Ectodermal cell (in vitro differentiated cells): ENCODE measurements around the gene MTX3.

Experiments used
- H3K27ac ChIP-seq: 2 replicates; pipeline ENCODE4 v1.7.0; 2013; ENCODE audit warnings: mild to moderate bottlenecking, low read depth, low read length; ENCODE audit not compliant: insufficient read depth, poor library complexity, severe bottlenecking
- H3K27me3 ChIP-seq: 2 replicates; pipeline ENCODE4 v1.7.0; 2013; ENCODE audit warnings: mild to moderate bottlenecking, low read length; ENCODE audit not compliant: insufficient read depth, control insufficient read depth, poor library complexity, severe bottlenecking
- H3K36me3 ChIP-seq: one replicate; pipeline ENCODE4 v1.7.0; 2013; ENCODE audit warnings: low read length; ENCODE audit not compliant: control insufficient read depth, insufficient read depth
- H3K4me1 ChIP-seq: one replicate; pipeline ENCODE4 v1.7.0; 2013; ENCODE audit warnings: low read length; ENCODE audit not compliant: control insufficient read depth, insufficient read depth
- H3K4me3 ChIP-seq: 2 replicates; pipeline ENCODE4 v1.7.0; 2013; ENCODE audit warnings: low read depth, low read length, control low read depth; ENCODE audit not compliant: insufficient read depth
- H3K9me3 ChIP-seq: 2 replicates; pipeline ENCODE4 v1.7.0; 2013; ENCODE audit warnings: mild to moderate bottlenecking, low read length, moderate library complexity; ENCODE audit not compliant: control insufficient read depth
- WGBS, 2 experiments: methylation state at CpG; one replicate each; pipeline ENCODE4 v1.1.7; 2013; ENCODE audit warnings: missing lambda C conversion rate in 2 of 2; 5-methylcytosine and 5-hydroxymethylcytosine counted together

The MTX3 gene

DNA sequence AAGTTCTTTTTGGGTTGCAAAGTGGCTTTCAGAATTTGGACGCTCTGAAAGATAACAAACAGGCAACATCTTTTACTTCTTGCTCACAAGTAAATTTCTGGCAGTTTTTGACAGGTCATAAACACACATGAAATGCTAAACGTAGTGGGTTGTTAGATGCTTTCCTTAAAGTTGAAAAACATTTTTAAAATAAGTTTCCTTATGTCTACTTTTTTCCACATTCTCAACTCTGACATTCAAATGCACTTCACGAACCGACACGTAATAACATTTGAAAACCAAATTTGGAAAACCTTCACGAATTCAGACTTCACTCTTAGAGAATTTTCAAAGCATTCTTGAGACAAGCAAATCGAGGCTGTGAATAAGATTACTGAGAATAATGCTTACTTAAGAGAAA lies 26.9 kb downstream of the MTX3 start:
- 88 to 89% methylated on average over 6 to 7 of the region's 7 CpGs for WGBS, 2 experiments
- Histone ChIP-seq H3K4me3 (no peak overlapping the region), H3K9me3 (no peaks in the 10 kb centered on the region), H3K36me3 (no peaks in the 10 kb centered on the region), H3K4me1 (peaks cover 27% of the 10 kb centered on the region), H3K27ac (no peak overlapping the region), H3K27me3 (no peaks in the 10 kb centered on the region)

DNA sequence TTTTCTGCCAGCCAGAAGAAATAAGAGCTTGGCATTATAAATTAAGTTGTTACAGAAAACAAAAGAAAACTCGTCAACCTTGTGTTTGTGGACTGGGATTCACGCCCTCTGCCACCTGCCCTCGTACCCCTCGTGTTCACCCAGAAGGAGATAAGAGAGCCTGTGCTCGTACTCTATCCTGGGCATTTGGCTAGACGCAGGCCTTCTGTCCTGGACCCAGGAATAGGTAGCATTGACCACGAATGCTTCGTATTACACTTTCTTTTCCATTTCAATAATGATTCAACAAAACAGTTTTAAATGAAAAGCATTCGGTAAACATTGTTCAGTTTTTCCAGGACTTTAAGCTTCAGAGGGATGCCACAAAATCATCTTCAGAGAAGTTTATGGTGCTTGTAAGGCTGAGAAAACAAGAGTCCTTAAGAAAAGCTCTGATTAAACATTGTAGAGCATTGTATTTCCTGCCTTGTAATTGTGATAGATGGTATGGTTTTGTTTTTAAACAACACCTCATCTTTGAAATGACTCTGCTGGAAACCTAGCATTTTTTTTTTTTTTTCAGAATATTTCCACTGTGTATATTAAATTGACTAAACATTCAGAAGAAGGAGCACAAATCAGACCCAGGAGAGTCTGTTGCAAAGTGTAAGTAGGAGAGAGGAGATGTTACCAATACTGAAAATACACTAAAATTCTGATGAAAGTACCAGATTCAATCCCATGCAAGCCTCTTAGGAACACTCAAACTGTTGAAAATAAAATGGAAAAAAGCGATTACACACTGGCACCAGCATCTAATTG lies 27.6 kb downstream of the MTX3 start:
- H3K9me3 ChIP-seq: no peaks in the 10 kb centered on the region
- WGBS, 2 experiments: 85 to 87% methylated on average over 10 of the region's 10 CpGs
- no peaks in the 10 kb centered on the region for H3K36me3 ChIP-seq
- peak overlapping the region; percentile 85 for H3K27ac ChIP-seq
- H3K4me3 ChIP-seq: no peak overlapping the region
- no peaks in the 10 kb centered on the region for H3K27me3 ChIP-seq
- peaks cover 27% of the 10 kb centered on the region for H3K4me1 ChIP-seq

DNA sequence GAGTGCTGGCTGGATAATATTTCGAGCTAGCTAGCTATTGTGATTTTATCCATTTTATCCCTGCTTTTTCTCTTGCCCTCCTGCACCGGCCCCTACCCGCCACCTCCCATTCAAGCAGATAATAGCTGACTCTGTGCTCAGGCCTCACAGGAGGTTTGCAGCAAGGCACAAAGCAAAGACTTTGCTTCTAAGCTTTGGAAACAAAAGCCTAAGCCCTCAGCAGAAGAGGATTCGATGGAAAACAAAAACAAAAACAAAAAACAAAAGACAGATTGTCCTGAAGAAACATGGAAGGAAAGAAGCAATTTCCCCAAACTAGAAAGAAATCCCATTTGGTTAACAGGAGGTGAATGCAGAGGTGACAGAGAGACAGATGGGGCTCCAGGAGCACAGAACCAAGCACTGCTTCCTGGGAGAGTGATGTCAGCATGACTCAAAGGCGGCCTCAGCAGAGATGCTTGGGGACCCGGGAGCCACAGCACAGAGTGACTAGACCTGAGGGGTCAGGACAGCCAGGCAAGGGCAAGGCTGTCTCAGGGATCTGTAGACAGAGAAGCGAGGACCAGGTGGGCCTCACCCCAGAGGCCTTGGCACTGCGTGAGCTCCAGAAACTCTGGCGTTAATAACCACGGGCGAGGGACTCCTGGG lies 28.4 kb downstream of the MTX3 start:
- Histone ChIP-seq H3K36me3 (no peaks in the 10 kb centered on the region), H3K27ac (peak overlapping the region; percentile 85), H3K4me1 (peaks cover 27% of the 10 kb centered on the region), H3K27me3 (no peaks in the 10 kb centered on the region), H3K9me3 (no peaks in the 10 kb centered on the region), H3K4me3 (no peak overlapping the region)
- 49 to 52% methylated on average over 11 of the region's 11 CpGs for WGBS, 2 experiments

DNA sequence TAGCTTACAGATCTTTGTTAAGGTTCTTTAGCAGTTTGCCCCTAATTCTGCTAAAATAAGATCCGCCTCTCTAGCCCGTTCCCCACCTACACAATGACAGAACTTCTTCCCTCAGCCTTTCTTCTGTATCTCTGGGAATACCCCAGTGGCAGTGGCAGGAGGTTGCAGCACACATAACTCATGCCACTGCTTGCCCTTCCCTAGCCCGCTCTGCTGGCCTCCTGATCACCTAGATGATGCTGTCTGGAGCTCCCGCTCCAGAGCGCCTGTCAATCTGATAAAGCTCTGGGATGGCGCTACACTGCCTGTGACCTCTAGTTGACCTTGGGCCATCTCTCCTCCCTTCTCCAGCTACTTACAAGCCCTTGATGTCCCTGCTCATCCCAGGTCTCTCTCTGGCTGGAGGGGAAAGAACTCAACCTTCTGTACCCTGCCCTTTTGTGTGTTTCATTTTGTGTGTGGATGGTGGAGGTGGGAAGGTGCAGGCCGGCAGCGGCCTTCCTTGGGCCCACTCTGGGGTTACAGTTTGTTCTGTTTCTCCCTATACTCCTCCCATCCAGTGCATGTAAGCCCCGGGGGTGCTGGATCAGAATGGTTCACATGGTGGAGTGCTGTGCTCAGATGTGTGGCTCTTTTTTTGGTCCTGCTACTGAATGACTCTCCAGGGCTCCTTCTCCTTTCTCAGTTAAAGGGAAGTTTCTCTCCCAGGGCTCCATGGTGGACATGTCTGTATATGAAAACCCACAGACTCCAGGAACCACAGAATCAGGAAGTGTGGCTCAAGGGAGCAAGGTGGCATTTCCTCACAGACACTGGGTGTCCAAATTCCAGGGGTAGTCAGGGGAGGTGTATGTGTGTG lies 29.1 kb downstream of the MTX3 start:
- Histone ChIP-seq H3K27ac (peak overlapping the region; percentile 85), H3K4me1 (peaks cover 27% of the 10 kb centered on the region), H3K4me3 (no peak overlapping the region), H3K9me3 (no peaks in the 10 kb centered on the region), H3K36me3 (no peaks in the 10 kb centered on the region), H3K27me3 (no peaks in the 10 kb centered on the region)
- WGBS, 2 experiments: 78 to 82% methylated on average over 9 of the region's 9 CpGs

DNA sequence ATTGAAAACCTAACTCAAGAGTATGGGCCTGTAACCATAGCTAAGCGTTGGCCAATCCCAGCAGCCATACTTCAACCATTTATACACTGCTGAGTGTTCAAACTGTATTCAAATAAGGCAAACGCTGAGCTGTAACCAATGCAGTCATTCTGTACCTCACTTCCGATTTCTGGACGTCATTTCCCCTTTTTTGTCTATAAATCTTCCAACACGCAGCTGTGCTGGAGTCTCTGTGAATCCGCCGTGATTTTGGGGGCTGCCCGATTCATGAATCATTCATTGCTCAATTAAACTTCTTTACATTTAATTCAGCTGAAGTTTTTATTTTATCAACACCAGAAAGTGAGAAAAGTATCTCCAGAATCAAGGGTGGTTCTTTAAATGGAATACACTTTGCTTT lies 31.7 kb downstream of the MTX3 start:
- 88% methylated on average over 8 of the region's 8 CpGs for WGBS, 2 experiments
- no peaks in the 10 kb centered on the region for H3K27me3 ChIP-seq
- H3K27ac ChIP-seq: no peak overlapping the region
- peaks cover 43% of the 10 kb centered on the region for H3K4me1 ChIP-seq
- H3K36me3 ChIP-seq: no peaks in the 10 kb centered on the region
- no peak overlapping the region for H3K4me3 ChIP-seq
- H3K9me3 ChIP-seq: no peaks in the 10 kb centered on the region

DNA sequence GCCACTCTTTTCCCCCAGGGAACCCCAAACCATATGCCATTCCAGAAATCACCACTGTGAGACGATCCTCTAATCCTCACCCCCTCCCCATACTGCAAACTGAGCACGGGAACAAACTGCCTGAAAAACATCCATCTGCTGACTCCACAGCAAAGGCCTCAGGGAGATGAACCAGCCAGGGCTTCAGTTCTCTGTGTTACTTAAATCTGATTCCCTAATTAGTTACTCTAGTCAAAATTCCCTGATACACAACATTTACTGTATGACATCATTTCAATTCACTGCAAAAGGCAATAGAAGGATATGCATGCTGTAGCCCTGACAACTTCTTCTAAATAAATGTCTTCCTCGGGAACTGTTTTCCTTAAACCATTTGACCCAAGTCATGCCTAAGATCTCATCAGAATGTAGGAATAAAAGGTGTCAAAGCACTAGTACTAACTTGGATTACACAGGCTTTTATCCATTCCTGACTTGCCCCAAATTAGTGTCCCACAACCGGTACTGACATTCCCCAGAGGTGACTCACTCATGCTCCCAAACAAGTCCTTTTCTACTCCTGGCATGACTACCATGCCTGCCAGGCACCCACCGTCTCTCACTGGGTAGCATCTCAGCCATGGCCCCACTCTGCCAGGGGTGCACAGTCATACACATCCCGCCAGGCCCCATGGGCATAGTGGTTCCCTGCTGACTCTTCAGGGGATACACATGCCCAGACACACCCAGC lies 35.0 kb downstream of the MTX3 start:
- WGBS, 2 experiments: 71 to 76% methylated on average over 6 of the region's 6 CpGs
- H3K9me3 ChIP-seq: no peaks in the 10 kb centered on the region
- H3K36me3 ChIP-seq: no peaks in the 10 kb centered on the region
- no peak overlapping the region for H3K27ac ChIP-seq
- H3K4me3 ChIP-seq: no peak overlapping the region
- peaks cover 15% of the 10 kb centered on the region for H3K4me1 ChIP-seq
- no peaks in the 10 kb centered on the region for H3K27me3 ChIP-seq

DNA sequence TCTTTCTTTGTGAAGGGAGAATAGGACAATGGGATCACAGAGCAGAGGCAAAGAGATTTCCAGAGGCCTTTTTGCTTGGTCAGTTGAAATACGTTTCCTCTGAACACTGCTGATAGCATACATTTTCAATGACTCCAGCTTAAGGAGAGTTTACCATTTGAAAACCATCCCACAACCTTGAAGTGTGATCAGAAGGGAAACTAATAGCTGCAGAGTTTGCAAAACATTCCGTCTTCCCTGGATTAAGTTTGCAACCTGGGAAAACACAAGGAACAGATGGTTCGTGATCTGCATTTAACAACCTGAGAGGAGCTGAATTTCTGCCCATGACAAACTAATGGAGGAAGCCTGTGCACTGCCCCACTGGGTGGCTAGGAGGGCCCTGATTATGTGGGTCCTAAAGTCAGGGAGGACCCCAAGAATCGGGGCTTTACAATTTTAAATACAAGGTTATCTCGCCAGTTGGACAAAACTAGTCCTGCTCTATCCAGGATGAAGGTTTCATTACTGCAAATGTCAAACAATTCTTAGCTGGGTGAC lies 35.6 kb downstream of the MTX3 start:
- WGBS, 2 experiments: 84 to 91% methylated on average over 5 of the region's 5 CpGs
- Histone ChIP-seq H3K9me3 (no peaks in the 10 kb centered on the region), H3K4me1 (peaks cover 15% of the 10 kb centered on the region), H3K27me3 (no peaks in the 10 kb centered on the region), H3K27ac (no peak overlapping the region), H3K36me3 (no peaks in the 10 kb centered on the region), H3K4me3 (no peak overlapping the region)

DNA sequence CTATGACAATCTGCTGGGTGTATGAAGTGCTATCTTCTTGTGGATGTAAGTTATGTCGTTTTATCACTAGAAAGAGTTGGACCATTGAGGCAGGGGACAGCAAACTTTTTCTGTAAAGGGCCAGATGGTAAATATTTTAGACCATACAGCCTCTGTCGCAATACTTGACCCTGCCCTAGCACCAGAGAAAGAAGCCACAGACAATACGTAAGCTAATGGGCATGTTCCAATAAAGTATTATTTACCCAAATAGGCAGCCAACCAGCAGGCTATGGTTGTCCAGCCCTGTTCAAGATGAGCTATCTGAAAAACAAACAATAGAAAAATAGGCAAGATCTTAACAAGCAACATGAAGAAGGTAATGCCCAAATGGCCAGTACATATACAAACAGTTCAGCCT lies 36.4 kb downstream of the MTX3 start:
- 93 to 98% methylated on average over 3 of the region's 3 CpGs for WGBS, 2 experiments
- Histone ChIP-seq H3K4me1 (peaks cover 15% of the 10 kb centered on the region), H3K36me3 (no peaks in the 10 kb centered on the region), H3K27me3 (no peaks in the 10 kb centered on the region), H3K4me3 (no peak overlapping the region), H3K9me3 (no peaks in the 10 kb centered on the region), H3K27ac (no peak overlapping the region)

DNA sequence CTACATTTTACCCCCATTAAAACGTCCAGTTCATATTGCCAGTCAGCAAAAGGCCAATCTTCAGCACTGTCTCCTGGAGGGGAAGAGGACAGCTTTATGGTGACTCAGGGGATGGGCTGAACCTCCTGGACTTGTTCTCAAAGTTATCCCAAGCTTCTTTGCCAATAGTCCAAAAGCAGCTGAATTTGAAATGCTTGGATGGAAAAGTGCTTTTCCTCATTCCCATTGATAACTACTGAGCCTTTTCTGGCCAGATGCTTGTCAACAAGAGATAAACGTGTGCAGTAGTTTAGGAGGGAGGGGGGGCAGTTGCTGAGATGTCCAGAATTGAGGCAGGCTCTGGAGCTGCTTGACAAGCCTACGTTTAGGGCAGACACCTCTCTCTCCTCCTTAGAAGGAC lies 43.5 kb downstream of the MTX3 start:
- Histone ChIP-seq H3K4me1 (no peaks in the 10 kb centered on the region), H3K27me3 (no peaks in the 10 kb centered on the region), H3K9me3 (no peaks in the 10 kb centered on the region), H3K27ac (no peak overlapping the region), H3K36me3 (no peaks in the 10 kb centered on the region), H3K4me3 (no peak overlapping the region)
- WGBS, 2 experiments: 83 to 97% methylated on average over 3 of the region's 3 CpGs
